HG02943 (cell line): ENCODE results near the gene KLK10.

ENCODE experiments used
- ATAC-seq: cut with Tn5 transposase; IDR thresholded peaks from one replicate; pipeline ENCODE4 v1.9.1; 2021; ENCODE audit warnings: mild to moderate bottlenecking, low read depth, moderate library complexity; ENCODE audit not compliant: unreplicated experiment

Gene KLK10

DNA sequence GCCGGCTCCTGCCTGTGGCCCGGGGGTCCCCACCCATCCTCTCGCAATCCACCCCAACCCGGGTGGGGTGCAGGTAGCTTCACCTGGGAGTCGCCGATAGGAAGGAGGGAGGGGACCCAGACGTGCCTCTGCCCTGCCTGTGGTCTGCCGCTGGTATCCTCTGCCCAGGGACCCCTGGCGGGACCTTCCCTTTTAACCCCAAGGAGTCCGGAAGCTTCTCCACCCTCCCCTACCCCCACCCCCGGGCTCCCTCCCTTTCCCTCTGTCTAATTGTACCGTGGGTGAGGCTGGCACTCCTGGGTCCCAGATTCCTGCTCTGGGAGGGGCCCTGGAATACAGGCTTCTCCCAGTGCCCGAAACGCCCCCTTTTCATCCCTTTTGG is at the start of gene KLK10:
Gene KLK10 (minus strand): TSS at position 166 of the 382 bp plus-strand sequence. CDS start 579 bp downstream, outside the sequence.
- ATAC-seq: no peak

DNA sequence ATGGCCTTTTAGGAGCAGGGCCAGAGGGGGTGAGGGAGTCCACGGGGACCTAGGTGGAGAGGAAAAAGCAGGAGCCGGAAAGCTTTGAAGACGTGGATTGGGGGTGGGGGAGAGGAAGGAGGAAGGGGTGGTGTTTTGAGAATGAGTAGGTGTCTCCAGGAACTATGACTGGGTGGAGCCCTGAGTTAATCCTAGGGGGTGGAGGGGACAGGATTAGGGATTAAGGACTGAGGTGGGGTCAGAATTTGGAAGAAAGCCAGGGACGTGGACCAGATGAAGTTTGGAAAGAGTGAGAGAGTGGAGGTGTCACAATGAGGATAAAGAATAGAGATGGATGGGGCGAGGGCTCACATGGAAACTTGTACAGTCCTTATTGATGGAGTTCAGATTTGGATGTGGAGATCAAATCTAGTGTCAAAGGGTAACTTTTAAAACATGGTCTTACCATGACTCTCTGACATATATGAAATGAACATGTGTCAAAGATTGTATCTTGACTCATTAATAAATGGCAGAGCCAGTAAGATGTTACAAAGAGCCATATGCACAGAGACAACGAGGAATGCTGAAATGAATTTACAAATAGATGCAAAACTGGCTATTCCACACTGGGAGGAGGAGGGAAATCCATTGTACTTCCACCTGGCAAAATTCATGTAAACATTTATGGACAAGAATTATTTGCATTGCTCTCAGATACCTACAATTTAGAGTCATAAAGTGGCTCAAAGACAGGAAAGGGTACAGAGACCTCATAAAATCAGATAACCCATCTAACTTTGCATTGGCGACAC is 47.1 kb upstream of the KLK10 start:
- no peak for ATAC-seq

GRCh38 chr19:51065221-51065960 is 45.9 kb upstream of the KLK10 start:
- no peak for ATAC-seq

GRCh38 chr19:51064534-51065220 is 45.2 kb upstream of the KLK10 start, which contains the start of gene KLK13:
Gene KLK13 (minus strand): TSS chr19:51065092. CDS start chr19:51065067, 25 bp downstream.
- no peak for ATAC-seq

DNA sequence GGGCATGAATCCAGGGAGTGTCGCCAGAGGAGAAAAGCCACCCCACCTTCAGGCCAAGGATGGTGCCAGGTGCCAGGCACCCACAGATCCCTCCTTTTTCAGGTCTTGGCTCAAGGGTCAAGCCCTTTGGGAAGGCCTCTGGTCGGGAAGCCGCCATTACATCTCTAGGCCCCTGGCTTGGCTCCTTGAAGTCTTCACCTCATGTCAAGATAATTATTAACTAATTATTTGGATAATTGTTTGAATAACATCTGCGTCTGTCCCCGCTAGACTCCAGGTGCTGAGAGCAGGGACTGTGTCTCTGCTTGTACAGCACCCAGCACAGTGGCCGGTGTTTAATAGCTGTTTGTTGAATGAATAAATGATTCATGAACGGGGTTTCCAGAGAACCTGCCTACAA is 44.2 kb upstream of the KLK10 start:
- no peak for ATAC-seq

DNA sequence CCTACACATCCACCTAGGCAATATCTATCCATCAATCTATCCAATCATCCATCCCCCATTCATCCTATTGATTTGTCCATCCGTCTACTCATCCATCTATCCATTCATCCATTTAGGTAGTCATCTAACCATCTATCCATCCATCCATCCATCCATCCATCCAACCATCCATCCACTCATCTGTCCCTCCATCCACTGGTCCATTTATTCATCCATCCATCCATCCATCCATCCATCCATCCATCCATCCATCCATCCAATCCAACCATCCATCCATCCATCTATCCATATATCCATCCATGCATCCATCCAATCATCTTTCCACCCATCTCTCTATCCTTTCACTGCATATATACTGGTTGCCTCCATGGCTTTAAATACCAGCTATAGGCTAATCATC is 41.5 kb upstream of the KLK10 start:
- no peak for ATAC-seq

GRCh38 chr19:51060336-51060735 is 40.8 kb upstream of the KLK10 start:
- ATAC-seq: no peak

DNA sequence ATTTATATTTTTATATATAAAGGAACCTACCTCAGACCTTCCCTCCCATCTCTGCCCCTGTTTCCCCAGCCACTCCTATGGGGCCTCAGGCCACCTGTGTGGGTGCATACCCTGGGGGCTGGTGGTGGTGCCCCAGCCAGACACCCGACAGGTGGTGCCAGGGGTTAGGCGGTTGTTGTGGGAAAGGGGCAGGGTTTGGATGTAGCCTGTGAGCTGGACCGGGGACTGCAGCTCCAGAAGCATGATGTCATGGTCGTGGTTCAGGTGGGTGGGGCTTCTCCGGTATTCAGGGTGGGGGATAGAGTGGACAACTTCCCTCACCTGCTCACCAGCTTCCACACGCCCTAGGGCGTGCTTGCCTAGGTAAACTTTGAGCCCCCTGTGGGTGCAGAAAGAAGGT is 40.2 kb upstream of the KLK10 start:
- ATAC-seq: no peak

DNA sequence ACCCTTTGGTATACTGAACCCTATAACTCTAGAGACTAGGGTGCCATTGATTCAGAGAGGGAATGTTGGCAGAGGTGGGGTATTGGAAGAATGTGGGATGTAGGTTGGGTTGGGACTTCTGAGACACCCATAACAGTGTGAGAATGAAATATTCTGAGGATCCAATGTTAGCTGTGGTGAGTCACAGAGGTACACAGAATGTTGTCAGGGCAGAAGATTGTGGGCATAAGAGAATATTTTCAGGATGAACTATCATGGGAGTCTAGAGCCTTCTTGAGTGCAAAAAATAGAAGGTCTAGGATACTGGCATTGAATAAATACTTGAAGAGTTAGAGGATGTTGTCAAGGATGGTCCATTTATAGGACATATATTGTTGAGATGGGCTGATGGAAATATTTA is 36.4 kb upstream of the KLK10 start:
- no peak for ATAC-seq

- ATAC-seq: no peak
Measured at GRCh38 chr19:51047031-51047335, 27.5 kb upstream of the KLK10 start.

DNA sequence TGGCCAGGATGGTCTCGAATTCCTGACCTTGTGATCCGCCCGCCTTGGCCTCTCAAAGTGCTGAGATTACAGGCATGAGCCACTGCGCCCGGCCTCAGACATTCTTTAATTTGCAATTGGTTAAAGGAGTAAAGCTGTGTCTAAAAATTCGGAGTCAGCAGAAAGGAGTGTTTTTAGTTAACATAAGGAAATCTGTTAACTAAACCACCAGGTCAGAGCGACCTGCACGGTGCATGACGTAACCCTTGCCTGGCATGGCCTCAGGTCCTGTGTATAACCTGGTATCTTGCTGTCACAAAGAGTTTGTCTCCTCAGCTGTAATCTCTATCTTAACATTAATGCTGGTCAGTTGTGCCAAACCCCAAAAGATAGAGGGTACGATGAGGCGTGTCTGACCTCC is 24.8 kb upstream of the KLK10 start:
- no peak for ATAC-seq

DNA sequence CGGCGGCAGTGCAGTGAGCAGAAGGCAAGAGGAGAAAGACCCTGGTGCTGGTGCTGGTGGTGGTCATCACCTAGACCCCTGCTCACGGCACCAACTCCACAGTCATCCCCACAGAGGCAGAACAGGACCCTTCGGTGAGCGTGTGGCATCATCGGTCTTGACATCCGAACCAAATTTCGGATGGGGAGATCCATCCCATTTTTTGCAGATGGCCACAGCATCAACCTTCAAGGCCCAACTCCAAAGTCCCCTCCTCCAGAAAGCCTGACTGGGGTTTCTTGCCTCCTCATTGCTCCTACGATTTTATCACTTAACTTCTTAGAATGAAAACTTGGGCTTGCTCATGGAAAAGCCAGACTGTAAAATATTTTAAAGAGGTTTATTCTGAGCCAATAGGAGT is 24.0 kb upstream of the KLK10 start:
- no peak for ATAC-seq

GRCh38 chr19:51040151-51040550 is 20.6 kb upstream of the KLK10 start:
- no peak for ATAC-seq

DNA sequence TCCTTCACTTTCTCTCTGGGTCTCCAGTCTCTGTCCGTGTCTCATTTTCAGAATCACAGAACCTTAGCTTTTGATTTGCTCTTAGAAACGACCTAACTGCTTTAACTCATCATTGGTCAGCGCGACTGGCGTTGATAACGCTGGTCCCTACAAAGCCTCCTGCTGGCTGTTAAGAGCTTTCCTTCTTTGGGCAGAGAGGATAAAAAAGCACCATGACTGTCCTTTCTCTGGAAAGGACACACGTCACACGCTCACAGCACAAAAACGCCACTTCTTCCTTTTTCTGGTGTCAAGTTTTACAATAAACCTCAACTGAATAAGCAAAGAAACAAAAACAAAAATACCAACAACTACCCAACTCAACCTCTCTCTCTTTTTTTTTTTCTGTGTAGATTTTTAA is 17.0 kb upstream of the KLK10 start:
- ATAC-seq: no peak

DNA sequence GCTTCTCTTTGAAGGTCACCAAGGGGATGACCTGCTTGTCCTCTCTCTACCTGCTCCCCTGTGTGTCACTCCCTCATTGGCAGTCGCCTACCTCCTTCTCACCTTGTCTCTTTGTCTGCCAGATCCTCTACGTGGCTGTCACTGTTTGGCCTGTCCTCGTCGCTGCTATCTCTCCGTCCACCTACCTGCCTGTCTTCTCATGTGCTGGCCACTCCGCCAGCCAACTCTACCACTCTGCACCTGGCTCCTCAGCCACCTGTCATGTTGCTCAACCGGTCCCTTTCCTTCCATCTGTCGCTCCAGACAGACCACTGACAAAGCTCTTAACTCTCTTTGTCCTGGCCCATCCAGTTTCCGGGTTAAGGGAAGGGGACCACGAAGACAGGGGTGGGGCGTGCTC is 15.2 kb upstream of the KLK10 start, which contains the start of gene KLK12:
Gene KLK12 (minus strand): TSS at position 299 of the 400 bp plus-strand sequence. CDS start 381 bp downstream, outside the sequence.
- no peak for ATAC-seq

- no peak for ATAC-seq
Measured at GRCh38 chr19:51031880-51032225, 12.3 kb upstream of the KLK10 start.

DNA sequence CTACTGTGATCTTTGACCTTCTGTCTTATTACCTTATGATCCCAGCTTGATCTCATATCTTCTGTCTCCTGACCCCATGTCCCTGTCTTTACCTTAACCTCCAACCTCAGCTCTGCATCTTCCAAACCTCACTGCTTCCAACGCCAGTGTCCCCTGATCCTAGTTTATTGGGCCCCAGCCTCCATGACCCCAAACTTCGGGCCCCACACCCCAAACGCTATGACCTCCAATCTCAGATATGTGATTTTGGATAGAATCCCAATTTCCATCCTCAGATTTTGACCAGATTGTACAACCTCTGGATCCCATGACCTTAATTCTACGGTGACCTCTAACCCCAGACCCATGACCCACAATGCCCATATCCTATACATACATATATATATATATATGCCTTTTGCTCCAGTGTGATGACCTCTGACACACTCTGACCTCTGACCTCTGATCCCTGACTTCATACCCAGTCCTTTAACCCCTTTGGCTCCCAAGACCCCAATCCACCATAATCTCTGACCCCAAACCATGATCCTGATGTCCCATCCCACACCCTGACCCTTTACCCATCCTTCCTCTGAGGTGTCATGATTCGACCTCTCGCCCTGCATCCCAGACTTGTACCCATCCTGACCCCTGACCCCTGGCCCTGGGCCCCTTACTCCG is 11.8 kb upstream of the KLK10 start:
- ATAC-seq: no peak

DNA sequence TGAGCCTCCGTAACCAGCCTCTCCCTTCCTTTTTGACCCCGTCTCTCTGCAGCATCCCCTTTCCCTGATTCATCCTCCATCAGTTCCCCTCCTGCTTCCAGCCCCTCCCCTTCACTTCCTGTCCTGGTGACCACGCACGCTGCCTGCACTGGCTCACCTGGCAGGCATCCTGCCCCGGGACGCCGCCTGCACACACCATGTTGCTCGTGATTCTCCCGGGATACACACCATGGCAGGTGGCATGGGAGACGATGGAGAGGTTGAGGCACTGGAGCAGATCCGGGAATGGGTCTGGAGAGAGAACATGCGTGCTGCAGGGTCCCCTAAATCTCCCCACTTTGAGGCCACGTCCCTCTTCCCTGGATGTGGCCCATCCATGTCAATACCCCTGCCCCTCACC is 11.1 kb upstream of the KLK10 start:
- no peak for ATAC-seq

GRCh38 chr19:51029718-51030117 is 10.2 kb upstream of the KLK10 start:
- no peak for ATAC-seq

GRCh38 chr19:51027873-51028272 is 8.4 kb upstream of the KLK10 start:
- no peak for ATAC-seq
